Stimulated activated naive CD8-positive, alpha-beta T cell treated with anti-CD3 and anti-CD28 coated beads, Interleukin-15, Interleukin-2, amounts not matched to agents 100 U/mL and 50 U/mL, for 24 hours (primary cell): Measurements from ENCODE around the gene CCL4.
"Not testable (repeated sequence)": the region's sequence is repeated elsewhere in the genome, so short reads cannot be mapped to it uniquely, and the experiment has no call there.

Experiments
- ATAC-seq: fragments of 150-1000 bp; cut with Tn5 transposase; one replicate; pipeline ENCODE4 v1.10.0; 2021
- DNase-seq: peaks from one replicate; pipeline ENCODE4 v3.0.0; 2021

The CCL4 gene

DNA sequence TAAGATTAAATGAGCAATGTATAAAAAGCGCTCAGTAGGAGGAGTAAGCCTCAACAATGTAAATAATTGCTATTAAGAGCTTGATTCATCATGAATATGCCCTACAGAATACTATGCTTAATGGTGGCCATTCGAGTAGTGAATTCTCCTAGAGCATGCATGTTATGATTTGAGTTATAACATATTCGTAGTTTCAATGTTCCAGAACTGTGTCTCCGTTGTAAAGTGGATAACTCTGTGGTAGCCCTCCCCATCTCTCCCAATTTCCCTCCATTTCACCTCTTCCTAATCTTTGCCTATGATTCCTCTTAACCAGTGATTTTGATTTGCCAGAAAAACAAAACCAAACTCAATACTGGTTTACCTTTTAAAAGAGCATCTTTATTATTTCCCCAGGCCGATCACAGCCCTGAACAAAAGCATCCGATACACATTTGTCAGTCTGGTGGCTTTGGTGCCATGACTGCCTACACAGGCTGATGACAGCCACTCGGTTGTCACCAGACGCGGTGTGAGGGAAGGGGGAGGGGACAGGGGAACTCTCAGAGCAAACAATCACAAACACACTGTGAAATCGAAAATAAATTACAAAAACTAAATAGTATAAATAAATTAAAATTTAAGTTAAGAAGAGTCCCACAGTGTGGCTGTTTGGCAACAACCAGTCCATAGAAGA is 15.6 kb upstream of the CCL4 start:
- ATAC-seq, DNase-seq: not testable (repeated sequence)

DNA sequence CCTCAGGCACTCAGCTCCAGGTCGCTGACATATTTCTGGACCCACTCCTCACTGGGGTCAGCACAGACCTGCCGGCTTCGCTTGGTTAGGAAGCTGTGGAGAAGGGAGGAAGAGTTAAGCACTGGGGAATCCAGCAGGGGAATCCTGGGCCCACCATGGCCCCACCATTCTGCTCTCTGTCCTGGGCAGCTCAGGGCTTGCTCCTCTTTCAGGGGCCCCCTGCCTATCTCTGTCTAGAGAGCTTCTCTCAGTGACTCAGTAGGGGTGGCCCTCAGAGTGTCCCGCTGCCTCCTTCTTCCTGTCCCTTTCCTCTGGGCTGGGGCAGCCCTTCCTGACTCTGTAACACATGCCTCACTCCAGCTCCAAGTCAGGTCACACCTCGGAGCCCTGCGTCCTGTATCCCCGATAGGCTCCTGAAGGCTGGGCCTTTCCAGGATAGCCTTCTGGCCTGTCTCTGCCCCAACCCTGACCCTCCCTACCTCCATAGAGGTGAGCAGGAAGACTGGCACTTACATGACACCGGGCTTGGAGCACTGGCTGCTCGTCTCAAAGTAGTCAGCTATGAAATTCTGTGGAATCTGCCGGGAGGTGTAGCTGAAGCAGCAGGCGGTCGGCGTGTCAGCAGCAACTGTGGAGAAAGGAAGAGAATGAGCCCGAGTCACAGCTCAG is 14.8 kb upstream of the CCL4 start:
- ATAC-seq (no peak), DNase-seq (no peak)

- ATAC-seq = no peak
Measured at GRCh38 chr17:36089339-36089865, 14.2 kb upstream of the CCL4 start.

GRCh38 chr17:36089888-36090836 is 13.5 kb upstream of the CCL4 start, which contains the start of gene CCL3:
TSS of gene CCL3 (minus strand) at chr17:36090143. CDS start at chr17:36090058, 85 bp downstream.
- ATAC-seq (peak; percentile 84), DNase-seq (peak; percentile 66)

More at GRCh38 chr17:36089339-36089865, 14.2 kb upstream of the CCL4 start:
- no peak for DNase-seq

DNA sequence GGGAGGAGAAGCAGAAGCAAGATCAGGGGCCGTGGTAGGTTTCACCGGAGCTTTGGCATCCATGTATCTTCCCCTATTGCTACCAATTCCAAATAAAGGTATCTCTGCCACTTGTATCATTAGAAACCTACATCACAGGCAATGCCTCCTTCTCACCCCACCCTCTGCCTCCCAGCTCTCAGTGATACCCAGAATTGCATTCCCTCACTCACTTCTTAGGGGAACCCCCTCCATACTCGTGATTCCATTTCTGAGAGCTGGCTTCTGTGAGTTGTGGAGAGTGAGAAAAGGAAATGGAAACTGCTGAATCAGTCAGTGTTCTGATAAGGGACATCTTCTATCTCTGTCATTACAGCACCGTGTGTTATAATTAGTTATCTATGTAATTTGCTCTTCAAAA is 11.4 kb upstream of the CCL4 start:
- DNase-seq (peak; percentile 49), ATAC-seq (peak; percentile 55)

GRCh38 chr17:36092715-36093114 is 10.9 kb upstream of the CCL4 start:
- ATAC-seq, DNase-seq: not testable (repeated sequence)

- DNase-seq (no peak), ATAC-seq (no peak)
Measured at GRCh38 chr17:36094232-36094631, 9.4 kb upstream of the CCL4 start.

GRCh38 chr17:36094746-36095145 is 8.9 kb upstream of the CCL4 start:
- no peak for DNase-seq
- no peak for ATAC-seq

GRCh38 chr17:36095992-36096391 is 7.6 kb upstream of the CCL4 start:
- DNase-seq (no peak), ATAC-seq (no peak)

DNA sequence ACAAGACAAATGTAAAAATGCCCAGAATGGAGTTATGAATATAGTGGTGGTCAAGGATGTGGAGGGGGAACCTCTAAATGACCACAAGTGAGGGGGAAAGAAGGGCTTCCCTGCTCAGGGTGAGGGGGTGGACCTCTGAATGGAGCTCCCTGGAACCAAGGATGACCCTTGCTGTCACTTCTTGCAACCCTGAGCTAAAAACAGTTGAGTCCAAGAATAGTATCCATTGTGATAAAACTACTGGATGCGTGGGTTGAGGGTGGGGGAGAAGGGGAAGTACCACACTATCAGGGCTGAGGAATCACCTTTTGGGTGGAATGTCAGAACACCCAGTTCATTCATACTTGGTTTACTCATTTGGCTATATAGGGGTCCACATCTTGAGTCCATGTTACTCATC is 4.6 kb upstream of the CCL4 start:
- not testable (repeated sequence) for ATAC-seq, DNase-seq

DNA sequence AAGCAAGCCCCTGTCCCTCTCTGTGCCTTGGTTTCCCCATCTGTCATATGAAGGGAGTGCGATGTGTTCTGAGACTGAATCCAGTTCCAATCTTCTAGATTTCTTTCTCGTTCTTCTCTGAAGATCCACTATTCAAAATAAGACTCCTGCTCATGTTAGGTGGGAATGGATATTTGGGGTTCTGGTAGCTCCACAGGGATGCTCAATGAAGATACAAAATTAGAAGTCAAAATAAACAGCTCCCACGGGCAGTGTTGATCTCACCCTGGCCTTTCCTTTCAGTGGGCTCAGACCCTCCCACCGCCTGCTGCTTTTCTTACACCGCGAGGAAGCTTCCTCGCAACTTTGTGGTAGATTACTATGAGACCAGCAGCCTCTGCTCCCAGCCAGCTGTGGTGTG is 619 bp downstream of the CCL4 start:
- peak; percentile 6 for ATAC-seq
- not testable (repeated sequence) for DNase-seq

DNA sequence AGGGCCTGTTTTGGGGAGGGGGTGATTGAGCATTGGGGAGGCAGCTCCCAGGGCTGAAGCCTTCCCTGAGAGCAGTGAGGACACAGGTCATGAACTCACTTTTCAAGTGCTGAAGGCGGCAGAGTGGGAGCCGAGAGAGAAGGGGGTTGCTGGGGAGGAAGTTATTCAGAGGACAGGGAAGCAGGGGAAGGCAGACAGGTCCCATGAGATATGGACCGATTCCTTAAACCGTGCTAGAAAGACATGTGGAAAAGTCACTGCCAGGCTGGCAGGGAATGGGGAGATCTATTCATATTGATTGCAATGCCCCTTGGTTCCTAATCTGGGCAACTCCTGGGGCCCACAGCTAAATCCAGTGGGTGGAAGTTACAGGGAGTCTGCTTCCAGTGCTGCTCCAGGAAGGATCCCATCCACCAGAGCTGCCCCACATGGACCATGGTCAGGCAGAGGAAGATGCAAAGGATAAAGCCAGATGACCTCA is 1.1 kb downstream of the CCL4 start:
- DNase-seq (no peak), ATAC-seq (no peak)

- no peak for DNase-seq
- no peak for ATAC-seq
Measured at GRCh38 chr17:36105781-36106492, 2.3 kb downstream of the CCL4 start.

DNA sequence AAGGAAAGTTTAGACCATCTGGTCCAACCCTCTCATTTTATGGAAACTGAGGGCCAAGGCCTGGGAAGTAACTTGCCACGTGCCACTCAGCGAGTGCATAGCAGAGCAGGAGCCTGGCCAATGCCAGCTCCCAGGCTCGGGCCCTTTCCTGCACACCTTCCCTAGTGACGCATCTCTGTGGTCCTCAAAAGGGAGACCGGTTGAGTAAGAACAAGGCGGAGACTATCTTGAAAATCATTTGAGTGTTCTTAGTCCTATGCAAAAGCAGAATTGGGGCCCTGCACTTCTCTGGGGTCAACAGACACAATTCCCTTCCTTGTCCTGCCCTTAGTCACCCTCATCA is 2.8 kb downstream of the CCL4 start:
- ATAC-seq = no peak

GRCh38 chr17:36107660-36108059 is 4.0 kb downstream of the CCL4 start:
- no peak for DNase-seq

More for the DNA sequence above, 2.8 kb downstream of the CCL4 start:
- DNase-seq = no peak

GRCh38 chr17:36108265-36108664 is 4.6 kb downstream of the CCL4 start:
- DNase-seq, ATAC-seq: not testable (repeated sequence)

More at GRCh38 chr17:36107660-36108059, 4.0 kb downstream of the CCL4 start:
- no peak for ATAC-seq

GRCh38 chr17:36111068-36111490 is 7.5 kb downstream of the CCL4 start:
- DNase-seq (no peak), ATAC-seq (no peak)

DNA sequence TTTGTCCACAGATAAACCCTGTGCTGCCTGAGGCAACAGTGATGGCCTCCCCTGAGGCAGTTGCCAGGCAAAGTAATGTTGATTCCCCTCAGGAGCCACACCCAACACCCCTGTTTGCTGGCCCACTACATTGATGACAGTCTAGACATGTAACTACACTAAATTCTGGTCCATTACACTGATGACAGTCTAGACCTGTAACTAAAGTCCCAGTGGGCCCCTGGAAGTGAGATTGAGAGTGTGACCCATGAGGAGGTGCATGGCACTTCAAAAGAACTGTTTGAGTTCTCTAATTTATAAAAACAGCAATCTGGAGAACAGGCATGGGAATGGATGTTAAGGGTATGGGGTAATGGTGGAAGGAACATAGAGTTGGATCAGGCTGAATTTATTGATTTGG is 8.9 kb downstream of the CCL4 start:
- DNase-seq (no peak), ATAC-seq (no peak)

GRCh38 chr17:36113131-36113530 is 9.5 kb downstream of the CCL4 start:
- DNase-seq, ATAC-seq: not testable (repeated sequence)

DNA sequence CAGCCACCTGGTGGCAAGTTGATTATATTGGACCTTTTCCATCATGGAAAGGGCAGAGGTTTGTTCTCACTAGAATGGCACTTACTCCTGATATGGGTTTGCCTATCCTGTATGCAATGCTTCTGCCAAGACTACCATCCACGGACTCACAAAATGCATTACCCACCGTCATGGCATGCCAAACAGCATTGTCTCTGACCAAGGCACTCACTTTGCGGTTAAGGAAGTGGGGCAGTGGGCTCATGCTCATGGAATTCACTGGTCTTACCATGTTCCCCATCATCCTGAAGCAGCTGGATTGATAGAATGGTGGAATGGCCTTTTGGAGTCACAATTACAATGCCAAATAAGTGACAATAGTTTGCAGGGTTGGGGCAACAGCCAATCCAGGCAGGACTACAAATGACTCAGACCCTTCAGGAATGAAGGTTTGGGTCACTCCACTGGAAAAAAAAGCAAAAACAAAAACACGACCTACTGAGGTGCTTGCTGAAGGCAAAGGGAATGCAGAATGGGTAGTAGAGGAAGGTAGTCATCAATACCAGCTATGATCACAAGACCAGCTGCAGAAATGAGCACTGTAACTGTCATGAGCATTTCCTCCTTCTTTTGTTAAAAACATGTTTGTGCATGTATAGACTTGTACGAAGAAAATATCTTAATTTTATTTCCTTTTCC is 11.5 kb downstream of the CCL4 start:
- DNase-seq, ATAC-seq: not testable (repeated sequence)

DNA sequence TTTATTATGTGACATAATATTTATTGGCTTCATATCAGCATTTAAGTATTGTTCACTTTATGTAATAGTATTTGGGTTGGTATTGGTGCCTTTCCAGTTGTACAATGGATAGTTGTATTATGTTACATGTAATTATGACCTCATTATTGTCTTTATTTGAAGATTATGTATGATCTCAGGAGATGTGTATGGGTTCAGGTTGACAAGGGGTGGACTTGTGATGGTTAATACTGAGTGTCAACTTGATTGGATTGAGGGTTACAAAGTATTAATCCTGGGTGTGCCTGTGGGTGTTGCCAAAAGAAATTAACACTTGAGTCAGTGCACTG is 12.0 kb downstream of the CCL4 start:
- ATAC-seq, DNase-seq: not testable (repeated sequence)
